Cardiac atrium fibroblast (primary cell): ENCODE results near the gene UGT1A6. TPM values are rescaled to one million over a fixed set of nuclear protein-coding genes. Genes with fewer than 3 reads are reported as not detected.

Experiments used
- total RNA-seq: library from RNA; depleted of rRNA; stranded (reverse); fragments of >200 nt; gene quantifications from 2 replicates; pipeline ENCODE4 v1.2.3, GENCODE V29; 2015

Gene UGT1A6
- total RNA-seq: not detected in 2 replicates

GRCh38 chr2:233692648-233693047 is at the start of gene UGT1A6:
UGT1A6 (plus strand) TSS chr2:233692890; CDS start chr2:233693005, 115 bp downstream.

GRCh38 chr2:233671290-233672161 is 21.2 kb upstream of the UGT1A6 start, which contains the start of gene UGT1A9:
UGT1A9 (plus strand) TSS chr2:233671898; CDS start chr2:233671935, 37 bp downstream.

GRCh38 chr2:233681521-233682099 is 11.1 kb upstream of the UGT1A6 start, which contains the start of gene UGT1A7:
UGT1A7 (plus strand) TSS chr2:233681901; CDS start chr2:233681938, 37 bp downstream.

GRCh38 chr2:233712611-233713261 is 20.0 kb downstream of the UGT1A6 start, which contains the start of gene UGT1A5:
UGT1A5 (plus strand) TSS chr2:233712907; CDS start chr2:233712992, 85 bp downstream.

GRCh38 chr2:233718552-233718951 is 25.9 kb downstream of the UGT1A6 start, which contains the start of gene UGT1A4:
UGT1A4 (plus strand) TSS chr2:233718736; CDS start chr2:233718821, 85 bp downstream.

GRCh38 chr2:233728723-233729301 is 36.1 kb downstream of the UGT1A6 start, which contains the start of gene UGT1A3:
UGT1A3 (plus strand) TSS chr2:233729042; CDS start chr2:233729127, 85 bp downstream.

GRCh38 chr2:233760043-233760442 is 67.4 kb downstream of the UGT1A6 start, which contains the start of gene UGT1A1:
UGT1A1 (plus strand) TSS chr2:233760270; CDS start chr2:233760288, 18 bp downstream.

GRCh38 chr2:233778030-233778429 is 85.3 kb downstream of the UGT1A6 start, which contains the start of gene MROH2A:
MROH2A (plus strand) TSS chr2:233778330; CDS start chr2:233779359, 1,029 bp downstream.

Other genes starting within 250 kb of the UGT1A6 start
- gene USP40, start 126.1 kb upstream of the UGT1A6 start, total RNA-seq: 17.5 and 24.9 TPM in 2 replicates
- not detected in 2 replicates for gene UGT1A8, start 75.3 kb upstream of the UGT1A6 start, total RNA-seq
- not detected in 2 replicates for gene UGT1A10, start 56.4 kb upstream of the UGT1A6 start, total RNA-seq
- not detected in 2 replicates for gene UGT1A9, start 21.0 kb upstream of the UGT1A6 start, total RNA-seq
- gene UGT1A7, start 11.0 kb upstream of the UGT1A6 start, total RNA-seq: not detected in 2 replicates
- not detected in 2 replicates for gene UGT1A5, start 20.0 kb downstream of the UGT1A6 start, total RNA-seq
- gene UGT1A4, start 25.8 kb downstream of the UGT1A6 start, total RNA-seq: not detected in 2 replicates
- not detected in 2 replicates for gene UGT1A3, start 36.2 kb downstream of the UGT1A6 start, total RNA-seq
- gene UGT1A1, start 67.4 kb downstream of the UGT1A6 start, total RNA-seq: not detected in 2 replicates
- not detected in 2 replicates for gene MROH2A, start 85.4 kb downstream of the UGT1A6 start, total RNA-seq
- gene HJURP, start 161.6 kb downstream of the UGT1A6 start, total RNA-seq: 6.3 and 21.2 TPM in 2 replicates
- gene TRPM8, start 224.5 kb downstream of the UGT1A6 start, total RNA-seq: not detected in 2 replicates